SK-N-SH (cell line): ENCODE results near the gene OGDH. TPM values are rescaled to one million over a fixed set of nuclear protein-coding genes. Genes with fewer than 3 reads are reported as not detected.

ENCODE experiments used
- CTCF ChIA-PET: fragments of 300-600, 350-600 bp; formaldehyde crosslinking; extraction: SDS; loops from one replicate; lab custom pipeline; 2021; lab: Yijun Ruan, JAX
- POLR2A ChIA-PET: fragments of 350-600 bp; sonication (Branson Sonifier 250); formaldehyde crosslinking; extraction: SDS; loops from one replicate; lab custom pipeline; 2020; ENCODE audit warnings: antibody characterized with exemption, inconsistent platforms; lab: Yijun Ruan, JAX
- DNase-seq: peaks from one replicate; pipeline ENCODE4 v3.0.0; 2012
- H2AFZ ChIP-seq: fragments of 200-600 bp; sonication (generic); 2 replicates; pipeline ENCODE4 v1.8.1; 2016; ENCODE audit warnings: antibody characterized with exemption, mild to moderate bottlenecking, low read depth
- H3F3A ChIP-seq: fragments of 200-600 bp; sonication (generic); replicated peaks from 2 replicates; pipeline ENCODE3; 2016; ENCODE audit warnings: antibody characterized with exemption, mild to moderate bottlenecking; ENCODE audit not compliant: insufficient read depth
- H3K27ac ChIP-seq, 2 experiments: fragments of 200-500 bp in 1 of 2; fragments of 200-600 bp in 1 of 2; sonication (Bioruptor generic) in 1 of 2; sonication (generic), shearing (Covaris generic) in 1 of 2; 2 replicates each; pipeline versions ENCODE4 v1.5.1 to v1.6.1; 2014 to 2016; ENCODE audit warnings: low read depth in 2 of 2, inconsistent platforms in 1 of 2, low read length in 1 of 2, mild to moderate bottlenecking in 1 of 2, mixed read lengths in 1 of 2
- H3K27me3 ChIP-seq: fragments of 200-600 bp; sonication (generic), shearing (Covaris generic); 2 replicates; pipeline ENCODE4 v1.6.1; 2016; ENCODE audit warnings: mixed run types; ENCODE audit not compliant: insufficient read depth
- H3K36me3 ChIP-seq, 2 experiments: fragments of 200-500 bp in 1 of 2; fragments of 200-600 bp in 1 of 2; sonication (Bioruptor generic) in 1 of 2; sonication (generic) in 1 of 2; replicated peaks in 1 of 2; 2 replicates each; pipeline versions ENCODE3 to v1.5.1; 2014 to 2016; ENCODE audit warnings: low read length in 1 of 2, mild to moderate bottlenecking in 1 of 2; ENCODE audit not compliant: insufficient read depth in 2 of 2, control insufficient read depth in 1 of 2
- H3K4me1 ChIP-seq, 2 experiments: fragments of 200-500 bp in 1 of 2; fragments of 200-600 bp in 1 of 2; sonication (Bioruptor generic) in 1 of 2; sonication (generic), shearing (Covaris generic) in 1 of 2; 2 replicates each; pipeline versions ENCODE4 v1.5.1 to v1.6.1; 2014 to 2016; ENCODE audit warnings: low read depth in 1 of 2, low read length in 1 of 2, mixed run types in 1 of 2; ENCODE audit not compliant: insufficient read depth in 2 of 2, control insufficient read depth in 1 of 2
- H3K4me2 ChIP-seq: fragments of 200-600 bp; sonication (generic), shearing (Covaris generic); 2 replicates; pipeline ENCODE4 v1.6.1; 2017; ENCODE audit warnings: mixed run types
- H3K4me3 ChIP-seq, 2 experiments: fragments of 200-500 bp in 1 of 2; fragments of 200-600 bp in 1 of 2; sonication (Bioruptor generic) in 1 of 2; sonication (generic), shearing (Covaris generic) in 1 of 2; 2 replicates each; pipeline versions ENCODE4 v1.5.1 to v1.8.1; 2014 to 2016; ENCODE audit warnings: low read depth in 2 of 2, inconsistent platforms in 1 of 2, low read length in 1 of 2, mild to moderate bottlenecking in 1 of 2, mixed read lengths in 1 of 2, moderate library complexity in 1 of 2
- H3K79me2 ChIP-seq: fragments of 200-600 bp; sonication (generic); 2 replicates; pipeline ENCODE4 v1.8.1; 2017; ENCODE audit warnings: mild to moderate bottlenecking; ENCODE audit not compliant: insufficient read depth
- H3K9ac ChIP-seq: fragments of 200-600 bp; sonication (generic); 2 replicates; pipeline ENCODE4 v1.6.1; 2017; ENCODE audit warnings: mixed run types
- H3K9me2 ChIP-seq: fragments of 200-600 bp; sonication (generic); 2 replicates; pipeline ENCODE4 v1.6.1; 2017; ENCODE audit warnings: mixed run types
- H3K9me3 ChIP-seq: fragments of 200-600 bp; sonication (generic); 2 replicates; pipeline ENCODE4 v1.6.1; 2017; ENCODE audit warnings: mixed run types, mild to moderate bottlenecking, moderate library complexity
- H4K20me1 ChIP-seq: fragments of 200-600 bp; sonication (generic); 2 replicates; pipeline ENCODE4 v1.6.1; 2017; ENCODE audit warnings: mild to moderate bottlenecking, mixed run types; ENCODE audit not compliant: insufficient read depth
- MXI1 ChIP-seq: IDR thresholded peaks from 2 replicates; pipeline ENCODE4 v1.6.1; 2012; ENCODE audit warnings: mild to moderate bottlenecking, low read depth, low read length, improper control_type of control experiment
- REST ChIP-seq: IDR thresholded peaks from 2 replicates; pipeline ENCODE4 v1.6.1; 2012; ENCODE audit warnings: mild to moderate bottlenecking, low read depth, low read length, moderate library complexity
- SIN3A ChIP-seq: IDR thresholded peaks from 2 replicates; pipeline ENCODE4 v1.6.1; 2012; ENCODE audit warnings: low read depth, mild to moderate bottlenecking, low read length, moderate library complexity, borderline replicate concordance
- TEAD4 ChIP-seq: IDR thresholded peaks from 2 replicates; pipeline ENCODE4 v1.4.0; 2012; ENCODE audit warnings: mild to moderate bottlenecking, borderline replicate concordance; ENCODE audit not compliant: insufficient read depth
- USF1 ChIP-seq: IDR thresholded peaks from 2 replicates; pipeline ENCODE4 v1.4.0; 2012; ENCODE audit warnings: low read depth, borderline replicate concordance
- WGBS: methylation state at CpG from one replicate; pipeline ENCODE4 v1.1.6; 2017; ENCODE audit warnings: low lambda C conversion rate; 5-methylcytosine and 5-hydroxymethylcytosine counted together
- polyA plus RNA-seq, 3 experiments: library from polyadenylated mRNA; depleted of rRNA; stranded (reverse); fragments of >200 nt; gene quantifications; 2 replicates each; pipeline ENCODE4 v1.2.3, GENCODE V29; 2012

OGDH gene
- polyA plus RNA-seq, 1 of the 3 experiments (the other 2 are of a cell fraction): 69.4 TPM

- H3F3A ChIP-seq: peaks cover 7% of the 10 kb centered on the region
- no peaks in the 10 kb centered on the region; the same call in 1 of the 2 replicates for H4K20me1 ChIP-seq
- H3K9ac ChIP-seq: no peak overlapping the region
- TF ChIP-seq MXI1: no peak
- TF ChIP-seq USF1: no peak
- H3K9me2 ChIP-seq: no peaks in the 10 kb centered on the region
- CTCF ChIA-PET: interaction anchor here (0.6 to 2.1 kb wide), 3 partner anchors 17 to 531 kb away, joined by 3 to 8 read pairs (median 3); no protein-coding TSS in a partner anchor
- H3K4me3 ChIP-seq: peak overlapping the region in 1 of 2 experiments; percentile 87; a peak in 1 of 4 replicates
- peak overlapping the region; percentile 82 for H3K4me2 ChIP-seq
- H3K27me3 ChIP-seq: no peaks in the 10 kb centered on the region
- DNase-seq: no peak
- peaks cover 0 to 5% of the 10 kb centered on the region in 2 experiments; a peak in 2 of 4 replicates for H3K4me1 ChIP-seq
- H2AFZ ChIP-seq: peak overlapping the region; percentile 93
- WGBS: 86% methylated on average over 2 of the region's 2 CpGs
- H3K9me3 ChIP-seq: no peaks in the 10 kb centered on the region
- POLR2A ChIA-PET: interaction anchor here (3.2 kb wide), 1 partner anchor 23 kb away, joined by 24 read pairs; the partner anchor contains the start of gene TMED4
- no peaks in the 10 kb centered on the region for H3K36me3 ChIP-seq
- peaks cover 30% of the 10 kb centered on the region for H3K79me2 ChIP-seq
- H3K27ac ChIP-seq: no peak overlapping the region
These were observed 1.5 kb upstream of the OGDH start for GRCh38 chr7:44604941-44605340.

- Histone ChIP-seq H3K27me3 (no peaks in the 10 kb centered on the region), H3K4me1 (peaks cover 0 to 5% of the 10 kb centered on the region in 2 experiments; a peak in 2 of 4 replicates), H3K4me2 (peak overlapping the region; percentile 84), H3K9ac (peak overlapping the region; percentile 64), H3K27ac (peak overlapping the region; percentile 71 to 89), H3K36me3 (no peaks in the 10 kb centered on the region), H3K79me2 (peaks cover 55% of the 10 kb centered on the region), H3K9me3 (no peaks in the 10 kb centered on the region), H3K4me3 (peak overlapping the region; percentile 62 to 87), H3F3A (peaks cover 11% of the 10 kb centered on the region), H2AFZ (peak overlapping the region; percentile 78; the same call in 1 of the 2 replicates), H4K20me1 (no peaks in the 10 kb centered on the region; the same call in 1 of the 2 replicates), H3K9me2 (no peaks in the 10 kb centered on the region)
- ChIA-PET POLR2A (interaction anchor here (0.6 to 3.2 kb wide), 12 partner anchors 25 to 504 kb away, joined by 3 to 24 read pairs (median 5); partner anchors contain the start of genes H2AZ2, PURB, TBRG4 and TMED4), CTCF (interaction anchor here (1.0 to 2.7 kb wide), 8 partner anchors 16 to 528 kb away, joined by 3 to 8 read pairs (median 4); partner anchors contain the start of genes H2AZ2 and TMED4)
- no peak for DNase-seq
- 62% methylated on average over 27 of the region's 35 CpGs for WGBS
- TF ChIP-seq SIN3A (0 out of 2 replicates have a peak, but pooled peaks have one; percentile 11), TEAD4 (no peak), REST (0 out of 2 replicates have a peak, but pooled peaks have one; percentile 26)
These were observed 978 bp downstream of the OGDH start for GRCh38 chr7:44607141-44608068.
